Activated CD4-positive, CD25-positive, alpha-beta regulatory T cell (primary cell): ENCODE measurements around the gene ADORA3.

Experiments used
- DNase-seq, 4 experiments: peaks; one replicate each; lab custom pipeline; 2025; lab: John Stamatoyannopoulos, UW

ADORA3 gene

DNA sequence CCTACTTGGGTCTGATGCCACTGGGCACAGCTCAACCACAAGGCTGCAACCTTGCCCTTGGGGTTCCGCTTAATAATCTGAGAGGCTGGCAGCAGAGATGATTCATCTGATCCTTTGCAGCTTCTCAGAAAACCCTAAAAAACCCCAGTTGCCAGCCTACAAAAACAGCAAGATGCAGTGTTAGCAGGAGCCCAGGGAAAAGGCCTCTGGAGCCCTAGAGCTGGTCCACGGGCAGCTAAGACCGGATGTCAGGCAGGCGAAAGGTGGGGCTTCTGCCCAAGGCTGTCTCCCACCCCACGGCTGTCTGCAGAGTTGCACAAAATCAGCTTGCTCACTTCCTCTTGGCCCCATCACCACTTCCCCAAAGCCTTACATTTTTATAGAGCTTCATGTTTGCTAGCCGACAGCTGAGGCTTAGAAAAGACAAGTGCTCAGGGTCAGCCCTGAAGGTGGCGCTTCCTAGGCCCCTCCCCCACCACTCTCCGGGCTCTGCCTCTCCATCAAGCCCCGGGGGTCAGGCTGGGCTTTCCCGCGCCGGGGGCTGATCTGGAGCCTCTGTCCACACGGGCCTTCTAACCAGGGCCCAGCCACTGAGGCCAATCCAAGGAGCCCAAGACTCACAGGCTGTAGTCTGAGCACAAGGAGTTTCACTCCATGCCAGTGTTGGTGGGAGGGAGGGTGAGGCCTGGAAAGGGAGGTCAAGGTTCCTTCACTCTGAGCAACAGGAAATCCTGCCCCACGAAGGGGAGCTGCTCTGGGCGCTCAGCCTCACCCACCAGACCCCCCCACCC lies 4.2 kb upstream of the ADORA3 start:
- DNase-seq, result peak in 2 of 4 experiments; percentile 32 to 46

DNA sequence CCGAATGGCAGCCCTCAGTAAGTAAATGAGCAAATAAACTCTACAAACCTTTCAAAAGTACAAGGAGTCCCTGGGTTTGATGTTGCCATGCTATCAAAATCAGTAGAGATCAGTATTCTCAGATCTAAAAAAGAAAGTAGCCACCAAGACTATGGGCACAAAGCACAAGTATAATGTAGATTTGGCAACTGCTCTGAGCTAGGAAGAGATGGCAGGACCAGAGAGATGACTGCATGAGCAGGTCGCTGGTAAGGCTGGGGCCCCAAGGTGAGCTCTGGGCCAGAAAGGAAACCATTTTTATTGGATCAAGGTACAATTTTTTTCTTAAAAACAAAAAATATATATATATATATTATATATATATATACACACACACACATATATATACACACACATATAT lies 3.1 kb upstream of the ADORA3 start:
- DNase-seq, result no peak

GRCh38 chr1:111505641-111506119 lies 2.2 kb upstream of the ADORA3 start:
- DNase-seq, result no peak

DNA sequence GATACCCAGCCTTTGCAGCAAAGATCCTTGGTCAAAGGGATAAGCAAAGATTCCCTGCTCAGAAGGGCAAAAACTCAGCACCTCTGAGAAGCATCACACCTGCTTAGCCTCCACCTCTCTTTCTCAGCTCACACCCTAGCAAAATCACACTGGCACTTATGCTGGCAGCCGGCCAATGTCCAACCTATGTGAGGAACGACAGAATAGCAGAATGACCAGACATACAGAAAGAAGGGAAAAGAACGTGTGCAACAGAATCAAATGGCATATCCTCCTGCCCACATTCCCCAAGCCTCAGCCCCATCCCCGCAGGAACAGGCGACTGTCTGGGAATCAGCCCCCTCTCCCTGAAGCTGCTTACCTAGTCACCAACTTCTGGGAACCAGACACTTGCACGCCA lies 664 bp upstream of the ADORA3 start:
- no peak for DNase-seq

- DNase-seq, result no peak
Measured at GRCh38 chr1:111501645-111502044, 1.8 kb downstream of the ADORA3 start.

DNA sequence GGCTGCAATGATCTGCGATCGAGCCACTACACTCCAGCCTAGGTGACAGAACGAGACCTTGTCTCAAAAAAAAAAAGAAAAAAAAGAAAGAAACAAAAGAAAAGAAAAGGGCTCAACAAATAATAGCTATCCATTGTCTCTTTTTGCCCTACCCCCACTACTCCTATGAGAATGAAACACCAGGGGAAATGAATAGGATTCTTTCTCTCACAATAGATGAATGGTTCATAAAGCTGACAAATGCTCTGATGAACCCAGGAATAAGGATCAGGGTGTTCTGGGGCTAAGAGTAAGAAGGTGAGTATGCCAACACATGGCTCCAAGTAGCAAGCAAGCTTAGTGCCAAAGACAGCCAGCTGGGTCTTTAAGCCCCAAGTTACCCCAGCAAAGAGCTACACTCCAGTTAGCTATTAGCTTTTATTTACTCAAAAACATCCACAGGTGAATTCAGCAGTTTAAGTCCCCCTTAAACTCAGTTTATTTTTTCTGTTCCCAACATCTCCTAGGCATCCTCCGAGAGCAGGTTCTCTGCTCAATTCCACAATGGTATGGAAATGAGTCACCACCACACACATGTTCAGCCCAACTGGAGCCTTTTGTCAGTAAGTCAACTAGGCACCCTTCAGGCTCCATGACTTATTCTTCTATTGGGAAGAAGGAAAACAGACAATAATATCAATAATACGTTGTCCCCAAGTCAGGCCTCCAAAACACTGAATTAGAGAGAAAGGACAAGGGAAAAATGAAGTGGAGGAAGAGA lies 4.2 kb downstream of the ADORA3 start:
- DNase-seq, result no peak

DNA sequence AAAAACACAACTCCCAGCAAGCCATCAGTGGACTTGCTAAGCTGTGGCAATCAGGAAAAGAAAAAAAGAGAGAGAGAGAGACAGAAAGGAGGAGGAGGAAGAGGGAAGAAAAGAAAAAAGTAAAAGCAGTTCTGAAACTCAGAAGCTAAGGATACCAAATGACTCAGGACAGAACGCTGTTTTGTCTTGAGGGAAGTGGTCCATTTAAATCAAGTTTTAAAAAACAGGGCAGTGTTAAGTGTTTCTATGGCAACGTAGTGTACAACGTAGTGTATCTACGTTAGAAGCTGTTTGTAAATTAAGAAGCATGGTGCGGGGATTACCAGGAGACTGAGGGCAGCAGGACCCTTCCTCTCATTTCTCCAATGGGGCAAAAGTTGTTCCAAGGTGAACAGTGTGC lies 5.8 kb downstream of the ADORA3 start:
- DNase-seq, result no peak

DNA sequence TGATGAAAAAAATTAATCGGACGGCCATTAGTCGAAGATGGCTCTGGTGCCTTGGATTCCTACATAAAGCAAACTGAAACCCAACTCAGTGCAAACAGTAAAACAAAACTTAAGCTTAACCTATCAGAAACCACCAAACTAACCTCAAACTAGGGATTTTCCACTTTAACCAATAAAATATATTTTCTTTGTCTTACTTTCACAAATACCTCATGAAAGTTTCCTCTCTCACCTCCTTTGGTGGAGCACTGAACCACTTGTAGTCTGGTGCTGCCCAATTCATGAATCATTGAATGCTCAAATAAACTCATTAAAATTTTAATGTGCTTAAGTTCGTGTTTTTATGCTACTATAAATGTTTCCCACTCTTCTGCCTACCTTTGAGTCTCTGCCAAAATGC lies 7.0 kb downstream of the ADORA3 start:
- no peak for DNase-seq

DNA sequence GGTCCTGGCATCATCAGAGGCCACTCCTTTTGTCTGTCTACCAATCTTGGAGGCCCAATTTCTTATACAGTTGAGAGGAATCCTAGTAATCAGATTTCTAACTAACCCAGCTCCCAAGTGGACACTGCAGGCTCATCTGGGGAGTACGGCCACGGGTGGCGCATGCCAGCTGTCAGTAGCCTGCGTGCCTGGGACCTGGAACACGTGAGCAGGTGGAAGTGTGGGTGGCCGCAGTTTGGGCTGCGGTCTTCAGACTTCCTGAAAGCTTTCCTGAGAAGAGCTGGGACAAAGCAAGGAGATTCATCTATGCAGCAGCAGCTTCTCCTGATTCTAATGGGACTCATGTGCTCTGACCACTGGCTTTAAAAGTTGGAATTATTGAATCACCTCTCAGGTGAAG lies 12.4 kb downstream of the ADORA3 start:
- no peak for DNase-seq

DNA sequence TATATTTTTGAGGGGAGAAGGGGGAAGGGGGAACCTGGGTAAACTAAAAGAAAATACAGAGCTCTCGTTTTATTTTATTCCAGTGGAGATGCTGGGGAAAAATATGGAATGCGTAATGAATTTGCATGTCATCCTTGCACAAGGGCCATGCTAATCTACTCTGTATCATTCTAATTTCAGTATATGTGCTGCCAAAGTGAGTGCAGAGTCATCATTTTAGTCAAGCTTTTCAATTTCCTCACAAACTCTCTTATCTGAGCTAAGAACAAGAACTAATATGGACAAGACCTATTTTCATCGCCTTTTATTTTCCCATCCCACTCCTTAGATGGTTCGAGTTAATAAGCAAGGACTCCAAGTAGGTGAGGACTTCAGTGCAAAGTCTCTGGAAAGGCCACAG lies 13.2 kb downstream of the ADORA3 start:
- no peak for DNase-seq

DNA sequence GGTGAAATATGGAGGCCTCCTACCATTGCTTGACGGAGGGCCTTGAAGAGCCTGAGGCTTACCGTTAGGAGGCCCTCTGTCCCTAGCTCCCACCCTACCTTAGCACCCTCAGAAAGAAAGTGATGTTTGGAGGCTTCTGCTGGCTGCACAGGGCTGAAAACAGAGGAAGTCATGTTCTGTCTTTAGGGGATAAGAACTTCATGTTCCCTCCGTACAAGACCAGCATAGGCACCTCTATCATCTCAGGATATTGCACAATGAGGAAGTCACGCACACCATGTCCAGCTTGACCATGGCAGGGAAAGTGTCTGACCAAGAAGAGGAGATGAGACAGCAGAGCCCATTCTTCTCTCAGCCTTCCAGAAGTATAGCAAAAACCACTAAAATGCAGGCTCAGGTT lies 13.8 kb downstream of the ADORA3 start:
- DNase-seq, result no peak

- no peak for DNase-seq
Measured at GRCh38 chr1:111488669-111489068, 14.8 kb downstream of the ADORA3 start.

DNA sequence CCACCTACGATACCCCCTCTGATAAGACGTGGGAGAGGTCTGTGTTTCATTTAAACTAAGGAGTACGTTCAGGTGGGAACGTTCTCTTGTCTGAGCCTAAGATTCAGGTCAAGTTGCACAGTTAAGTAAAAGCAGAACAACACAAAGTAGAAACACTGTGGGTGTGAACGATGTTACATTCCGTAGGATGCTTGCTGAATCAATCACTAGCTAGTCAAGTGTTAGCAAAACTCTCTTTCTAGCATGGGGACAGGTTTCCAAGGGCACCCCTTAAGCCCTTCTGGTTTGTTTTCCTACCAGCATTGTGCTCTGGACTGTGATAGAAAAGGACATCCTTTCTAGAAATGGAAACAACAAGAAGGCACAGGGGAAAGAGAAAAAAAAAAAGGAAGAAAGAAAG lies 16.3 kb downstream of the ADORA3 start:
- DNase-seq, result no peak

DNA sequence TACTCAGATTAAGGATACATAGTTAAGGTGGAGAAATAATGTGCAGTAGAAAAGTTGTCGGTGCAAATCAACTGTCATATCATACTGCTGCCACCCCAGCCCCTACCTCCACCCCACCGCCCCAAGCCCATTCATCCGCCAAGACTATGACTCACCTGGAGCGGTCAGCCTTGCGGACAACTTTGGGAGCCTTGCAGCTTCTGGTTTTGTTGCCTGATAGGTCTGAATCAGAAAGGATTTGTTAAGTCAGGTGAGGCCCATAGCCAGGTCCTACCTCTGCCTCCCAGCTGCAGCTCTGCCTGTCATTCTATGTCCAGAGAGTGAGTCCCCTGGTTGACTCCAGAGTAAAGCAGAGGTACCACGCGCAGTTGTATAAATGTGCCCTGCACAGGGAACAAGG lies 17.0 kb downstream of the ADORA3 start:
- no peak for DNase-seq

GRCh38 chr1:111484391-111485026 lies 18.9 kb downstream of the ADORA3 start:
- DNase-seq, result no peak

GRCh38 chr1:111483876-111484275 lies 19.6 kb downstream of the ADORA3 start:
- DNase-seq, result no peak

DNA sequence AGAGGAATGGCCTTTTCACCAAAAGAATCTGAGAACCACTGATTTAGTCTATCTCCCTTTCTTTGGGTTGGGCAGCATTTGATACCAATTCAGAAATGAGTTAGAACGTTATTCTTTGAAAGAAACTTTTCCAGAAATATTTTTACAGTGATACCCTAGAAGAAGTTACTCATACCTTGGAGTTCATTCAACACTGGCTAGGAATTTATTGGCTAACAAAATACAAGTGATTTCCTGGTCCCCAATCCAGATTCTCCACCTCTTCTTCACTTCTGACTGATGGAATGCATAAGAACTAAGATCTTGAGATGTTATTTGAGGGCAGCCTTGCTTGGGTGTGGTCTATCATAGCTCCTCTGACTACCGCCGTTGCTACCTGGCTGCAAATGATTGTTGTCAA lies 20.3 kb downstream of the ADORA3 start:
- DNase-seq, result no peak

DNA sequence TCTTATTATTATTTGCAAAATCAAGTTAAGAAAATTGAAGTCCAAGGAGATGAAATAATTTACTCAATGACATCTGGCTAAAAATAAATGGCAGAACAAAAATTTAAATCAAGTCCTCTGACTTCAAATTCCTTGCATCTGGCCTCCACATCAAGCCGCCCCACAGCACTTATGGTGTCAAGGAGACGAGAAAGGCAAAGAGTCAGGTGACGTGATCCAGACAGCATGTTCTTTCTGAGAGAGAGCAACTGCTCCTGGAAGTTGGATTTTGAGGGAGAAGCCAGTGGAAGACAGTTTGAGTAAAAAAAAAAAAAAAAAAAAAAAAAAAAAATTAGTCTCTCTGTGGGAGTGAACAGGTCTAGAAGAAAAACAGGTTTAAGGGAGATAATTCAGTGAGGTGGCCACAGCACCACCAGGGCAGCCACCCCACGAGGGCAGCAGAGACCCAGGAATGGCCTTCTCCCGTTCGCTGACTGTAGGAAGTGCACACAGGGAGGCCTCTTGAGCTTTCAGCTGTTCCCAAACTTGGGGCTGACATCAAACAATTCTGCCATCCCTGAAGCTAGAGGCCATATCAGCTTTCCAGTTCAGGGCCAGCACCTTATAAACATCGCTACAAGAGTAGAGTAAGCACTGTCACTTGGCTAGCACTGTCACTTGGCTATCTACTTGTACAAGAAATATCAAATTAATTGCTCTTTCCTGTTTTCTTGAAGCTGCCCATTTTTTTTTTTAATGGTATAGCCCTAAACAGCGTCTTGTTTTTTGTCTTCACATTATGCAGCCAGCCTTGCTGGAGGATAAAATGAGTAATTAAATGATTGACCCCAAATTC lies 21.8 kb downstream of the ADORA3 start:
- peak in 2 of 4 experiments; percentile 35 to 38 for DNase-seq

DNA sequence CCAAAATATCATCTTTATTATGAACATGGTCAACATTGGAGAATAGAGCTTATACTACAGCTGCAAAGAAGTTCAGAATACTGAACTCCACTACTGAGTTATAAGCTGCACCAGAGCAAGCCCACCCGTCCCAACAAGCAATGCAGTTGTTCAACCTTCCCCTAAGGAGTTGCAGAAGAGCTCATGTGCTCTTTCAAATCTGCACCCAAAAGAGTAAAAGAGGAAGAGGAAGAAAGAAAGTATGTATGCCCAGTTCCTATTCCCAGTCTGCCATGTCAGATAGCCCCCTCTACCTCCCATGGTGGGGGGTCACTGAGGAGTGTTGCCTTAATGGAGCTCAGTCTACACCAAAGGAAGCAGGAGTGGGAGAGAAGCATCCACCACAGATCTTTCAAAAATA lies 22.8 kb downstream of the ADORA3 start:
- no peak for DNase-seq

GRCh38 chr1:111476761-111477309 lies 26.6 kb downstream of the ADORA3 start:
- DNase-seq, result no peak

- DNase-seq, result no peak
Measured at GRCh38 chr1:111476214-111476613, 27.2 kb downstream of the ADORA3 start.

- no peak for DNase-seq
Measured at GRCh38 chr1:111475701-111476100, 27.7 kb downstream of the ADORA3 start.
